Stimulated activated CD4-positive, alpha-beta T cell treated with anti-CD3 and anti-CD28 coated beads, Interleukin-4, amount 100 ng/mL, for 1 hour (primary cell): Measurements from ENCODE around the gene SH3BP4.

ENCODE experiments used
- DNase-seq: peaks from one replicate; pipeline ENCODE4 v3.0.0-alpha.2; 2020

SH3BP4 gene

GRCh38 chr2:235095569-235095968 is 143.8 kb downstream of the SH3BP4 start:
- DNase-seq, result no peak

- no peak for DNase-seq
Observed at GRCh38 chr2:235096447-235096846, 144.6 kb downstream of the SH3BP4 start.

GRCh38 chr2:235097196-235097595 is 145.4 kb downstream of the SH3BP4 start:
- no peak for DNase-seq

GRCh38 chr2:235098269-235098668 is 146.5 kb downstream of the SH3BP4 start:
- DNase-seq, result no peak

- DNase-seq, result no peak
Observed at GRCh38 chr2:235098736-235099494, 147.1 kb downstream of the SH3BP4 start.

- DNase-seq, result no peak
Observed at GRCh38 chr2:235102896-235103295, 151.1 kb downstream of the SH3BP4 start.
